Kidney (tissue), 14 donors: Measurements from ENCODE around the gene DGKI. TPM values are rescaled to one million over a fixed set of nuclear protein-coding genes. Genes with fewer than 3 reads are reported as not detected.

ENCODE experiments used
- DNase-seq, 5 donors: peaks; one replicate each; pipeline ENCODE4 v3.0.0-alpha.2; 2013 to 2020
- FAIRE-seq: peaks from 2 replicates; lab custom pipeline; 2012; peaks lifted over from hg19 to GRCh38; lab: Jason Lieb, UNC
- H3K27ac ChIP-seq, 2 donors: one replicate each; pipeline ENCODE4 v1.7.0; 2013; ENCODE audit warnings: low read depth in 2 of 2, low read length in 2 of 2, inconsistent platforms in 1 of 2
- H3K27me3 ChIP-seq: one replicate; pipeline ENCODE4 v1.7.1; 2013; ENCODE audit warnings: low read length, inconsistent platforms; ENCODE audit not compliant: control insufficient read depth, insufficient read depth
- H3K36me3 ChIP-seq, 3 donors: one replicate each; pipeline versions ENCODE4 v1.7.0 to v1.7.1; 2013; ENCODE audit warnings: low read length in 3 of 3, control low read depth in 1 of 3, inconsistent platforms in 1 of 3; ENCODE audit not compliant: insufficient read depth in 3 of 3, control insufficient read depth in 2 of 3
- H3K4me1 ChIP-seq, 3 donors: one replicate each; pipeline versions ENCODE4 v1.7.0 to v1.7.1; 2013; ENCODE audit warnings: low read length in 3 of 3, inconsistent platforms in 1 of 3, low read depth in 1 of 3; ENCODE audit not compliant: control insufficient read depth in 2 of 3, insufficient read depth in 2 of 3
- H3K4me3 ChIP-seq, 3 donors: one replicate each; pipeline versions ENCODE4 v1.7.0 to v1.8.1; 2013; ENCODE audit warnings: low read length in 3 of 3, control low read depth in 1 of 3, inconsistent platforms in 1 of 3
- H3K9ac ChIP-seq, 3 donors: one replicate each; pipeline versions ENCODE4 v1.7.0 to v1.7.1; 2013; ENCODE audit warnings: low read length in 3 of 3, control low read depth in 1 of 3, inconsistent platforms in 1 of 3
- H3K9me3 ChIP-seq, 3 donors: one replicate each; pipeline versions ENCODE4 v1.7.0 to v1.7.1; 2013; ENCODE audit warnings: low read length in 3 of 3, control low read depth in 1 of 3, inconsistent platforms in 1 of 3; ENCODE audit not compliant: control insufficient read depth in 2 of 3, insufficient read depth in 1 of 3
- CTCF ChIP-seq: IDR thresholded peaks from 3 replicates; pipeline ENCODE4 v1.5.1; 2012; ENCODE audit warnings: mild to moderate bottlenecking, moderate library complexity, borderline replicate concordance; ENCODE audit not compliant: insufficient read depth; ENCODE audit errors: extremely low read depth
- intact Hi-C: fragments of 100-400 bp; cut with DNase I; formaldehyde crosslinking; loops from one replicate; pipeline ENCODE4 v1.11.1; 2022
- polyA plus RNA-seq: library from polyadenylated mRNA; stranded (reverse); fragments of 350-450 nt; fragmentation: Illumina TruSeq; extraction: RNeasy Lipid Tissue Mini Kit (QIAGEN cat#74804); gene quantifications from one replicate; pipeline ENCODE4 v1.2.3, GENCODE V29; 2014; ENCODE audit warnings: low read depth, low replicate concordance; ENCODE audit not compliant: insufficient read depth
- total RNA-seq: library from RNA; stranded (reverse); fragmentation: NEBNext Ultra II Directional; extraction: Animal tissue kit (Norgen Biotek cat#: 25700); gene quantifications from one replicate; pipeline ENCODE4 v1.2.1, GENCODE V29; 2021
- donor health status: control.
- donor health status: control.
- donor health status: control.
- donor health status: control.
- donor health status: control.
- donor health status: DM: yes; HTN: yes; CAD: no.
- donor health status: Normal renal cell carcinoma (clear cell type).

The DGKI gene
- total and polyA plus RNA-seq, 2 donors from 2014 or later: 1.3 to 2.5 TPM

- DNase-seq (no peak), FAIRE-seq (no peak)
- Histone ChIP-seq H3K36me3 (no peaks in the 10 kb centered on the region), H3K27ac (no peak overlapping the region), H3K9me3 (no peaks in the 10 kb centered on the region), H3K4me3 (no peak overlapping the region), H3K9ac (no peak overlapping the region), H3K4me1 (no peaks in the 10 kb centered on the region), H3K27me3 (no peaks in the 10 kb centered on the region)
- no peak for TF ChIP-seq CTCF
- intact Hi-C loops: no loop called here
Measured at GRCh38 chr7:137795211-137795610, 51.6 kb downstream of the DGKI start.

GRCh38 chr7:137791930-137792329 lies 54.8 kb downstream of the DGKI start:
- intact Hi-C loops: no loop called here
- Histone ChIP-seq H3K27me3 (no peaks in the 10 kb centered on the region), H3K27ac (no peak overlapping the region)

DNA sequence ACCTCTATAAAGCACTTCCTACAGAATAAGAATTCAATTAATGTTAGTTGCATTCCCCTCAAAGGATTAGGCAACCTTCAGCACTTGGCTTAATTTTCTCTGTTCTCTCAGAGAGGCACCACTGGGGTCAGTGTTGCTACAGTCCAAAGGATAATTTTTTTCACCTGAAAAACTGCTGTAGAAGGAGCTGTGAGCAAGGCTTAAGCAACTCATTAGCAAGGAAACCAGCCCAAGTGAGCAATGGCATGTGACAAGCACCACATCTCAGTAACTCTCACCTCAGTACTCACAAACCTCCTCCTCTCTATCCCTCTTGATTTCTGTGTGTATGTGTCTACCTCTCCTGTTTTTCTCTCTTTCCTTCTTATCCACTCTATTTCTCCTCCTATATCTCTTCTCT lies 55.9 kb downstream of the DGKI start:
- no peak for FAIRE-seq
- Histone ChIP-seq H3K4me1 (no peaks in the 10 kb centered on the region), H3K36me3 (no peaks in the 10 kb centered on the region), H3K9ac (no peak overlapping the region), H3K9me3 (no peaks in the 10 kb centered on the region), H3K27ac (no peak overlapping the region), H3K4me3 (no peak overlapping the region), H3K27me3 (no peaks in the 10 kb centered on the region)
- no peak for TF ChIP-seq CTCF
- DNase-seq: peak in 2 of 5 donors; percentile 5 to 35
- intact Hi-C loops: no loop called here

More at GRCh38 chr7:137791930-137792329, 54.8 kb downstream of the DGKI start:
- TF ChIP-seq CTCF: no peak
- no peak for FAIRE-seq
- Histone ChIP-seq H3K4me3 (no peak overlapping the region), H3K36me3 (no peaks in the 10 kb centered on the region), H3K4me1 (no peaks in the 10 kb centered on the region), H3K9ac (no peak overlapping the region), H3K9me3 (no peaks in the 10 kb centered on the region)
- no peak for DNase-seq

GRCh38 chr7:137789215-137789882 lies 57.4 kb downstream of the DGKI start:
- no peak overlapping the region for H3K27ac ChIP-seq
- DNase-seq (peak in 1 of 5 donors; percentile 20), FAIRE-seq (no peak)
- H3K9ac ChIP-seq: no peak overlapping the region
- H3K4me3 ChIP-seq: no peak overlapping the region
- no peaks in the 10 kb centered on the region for H3K9me3 ChIP-seq
- no peaks in the 10 kb centered on the region for H3K36me3 ChIP-seq
- no peaks in the 10 kb centered on the region for H3K27me3 ChIP-seq
- intact Hi-C loops: no loop called here
- no peaks in the 10 kb centered on the region for H3K4me1 ChIP-seq
- TF ChIP-seq CTCF: no peak
